ENCODE results near the gene LIF.

GRCh38 chr22:30260276-30260675, 13.7 kb upstream of the LIF start:
- TF ChIP-seq, protein P1, sequence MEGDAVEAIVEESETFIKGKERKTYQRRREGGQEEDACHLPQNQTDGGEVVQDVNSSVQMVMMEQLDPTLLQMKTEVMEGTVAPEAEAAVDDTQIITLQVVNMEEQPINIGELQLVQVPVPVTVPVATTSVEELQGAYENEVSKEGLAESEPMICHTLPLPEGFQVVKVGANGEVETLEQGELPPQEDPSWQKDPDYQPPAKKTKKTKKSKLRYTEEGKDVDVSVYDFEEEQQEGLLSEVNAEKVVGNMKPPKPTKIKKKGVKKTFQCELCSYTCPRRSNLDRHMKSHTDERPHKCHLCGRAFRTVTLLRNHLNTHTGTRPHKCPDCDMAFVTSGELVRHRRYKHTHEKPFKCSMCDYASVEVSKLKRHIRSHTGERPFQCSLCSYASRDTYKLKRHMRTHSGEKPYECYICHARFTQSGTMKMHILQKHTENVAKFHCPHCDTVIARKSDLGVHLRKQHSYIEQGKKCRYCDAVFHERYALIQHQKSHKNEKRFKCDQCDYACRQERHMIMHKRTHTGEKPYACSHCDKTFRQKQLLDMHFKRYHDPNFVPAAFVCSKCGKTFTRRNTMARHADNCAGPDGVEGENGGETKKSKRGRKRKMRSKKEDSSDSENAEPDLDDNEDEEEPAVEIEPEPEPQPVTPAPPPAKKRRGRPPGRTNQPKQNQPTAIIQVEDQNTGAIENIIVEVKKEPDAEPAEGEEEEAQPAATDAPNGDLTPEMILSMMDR (optimal IDR thresholded peaks at IDR 0.05 in 1 of 3, IDR thresholded peaks at IDR 0.05 in 1 of 3, conservative IDR thresholded peaks at IDR 0.05 in 1 of 3; ENCODE audit: extremely low read depth in 1 of 3, insufficient read depth in 2 of 3, low read length in 3 of 3): no peak
- TF ChIP-seq EZH2 (IDR thresholded peaks at IDR 0.05; ENCODE audit: low read length): no peak
